HG02798 (cell line): Measurements from ENCODE around the gene MCC.

Experiments
- ATAC-seq: cut with Tn5 transposase; IDR thresholded peaks from one replicate; pipeline ENCODE4 v1.9.1; 2021; ENCODE audit warnings: mild to moderate bottlenecking; ENCODE audit not compliant: unreplicated experiment, poor library complexity

MCC gene

DNA sequence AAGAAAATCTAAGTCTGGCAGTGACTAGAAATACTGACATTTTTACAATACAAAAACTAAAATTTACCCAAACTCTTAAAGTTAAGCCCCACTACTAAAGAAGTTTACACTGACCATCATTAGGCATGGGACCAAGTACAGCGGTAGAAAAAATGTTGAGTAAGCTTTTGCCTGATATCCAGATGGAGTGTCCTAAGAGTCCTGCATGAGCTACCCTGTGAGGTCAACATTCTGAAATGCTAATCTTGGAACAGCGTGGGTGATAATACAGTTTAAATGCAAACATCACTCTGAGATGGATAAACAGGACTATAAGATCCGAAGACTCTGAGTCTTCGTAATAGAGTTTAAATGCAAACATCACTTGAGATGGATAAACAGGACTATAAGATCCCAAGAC is 322.0 kb downstream of the MCC start:
- no peak for ATAC-seq

DNA sequence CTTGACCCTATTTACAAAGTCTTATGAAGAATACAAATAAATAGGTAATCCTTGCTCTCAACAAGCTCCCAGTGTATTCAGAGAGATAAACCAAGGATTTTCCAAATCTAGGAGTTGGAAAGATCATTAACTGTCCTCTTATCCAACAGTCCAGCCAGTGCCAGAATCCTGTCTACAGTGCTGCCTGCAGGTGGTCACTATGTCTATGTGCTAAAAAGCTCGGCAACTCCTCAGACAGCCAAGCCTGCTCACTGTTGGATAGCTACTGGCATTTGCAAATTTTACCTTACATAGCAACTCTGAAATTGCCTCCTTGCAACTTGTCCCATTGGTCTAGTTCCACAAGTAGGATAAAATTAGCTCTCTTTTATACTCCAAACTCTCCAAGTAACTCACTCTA is 324.2 kb downstream of the MCC start:
- no peak for ATAC-seq

DNA sequence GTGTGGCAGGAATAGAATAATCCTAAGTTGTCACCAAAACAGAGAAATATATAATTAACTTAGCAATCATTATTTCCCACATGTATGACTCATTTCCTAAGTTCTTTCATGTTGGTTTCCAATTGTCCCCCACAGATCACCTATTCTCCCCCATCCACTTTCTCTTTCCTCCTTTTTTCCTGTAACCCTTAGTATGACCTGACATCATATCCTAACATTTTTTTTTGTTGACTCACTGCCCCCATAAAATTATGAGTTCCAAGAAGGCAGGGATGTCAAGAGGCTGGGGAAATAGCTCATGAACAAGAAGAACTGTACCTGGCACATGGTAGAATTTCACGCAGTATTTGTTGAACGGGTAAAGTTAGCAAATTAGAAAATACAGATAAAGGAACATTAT is 324.9 kb downstream of the MCC start:
- no peak for ATAC-seq

DNA sequence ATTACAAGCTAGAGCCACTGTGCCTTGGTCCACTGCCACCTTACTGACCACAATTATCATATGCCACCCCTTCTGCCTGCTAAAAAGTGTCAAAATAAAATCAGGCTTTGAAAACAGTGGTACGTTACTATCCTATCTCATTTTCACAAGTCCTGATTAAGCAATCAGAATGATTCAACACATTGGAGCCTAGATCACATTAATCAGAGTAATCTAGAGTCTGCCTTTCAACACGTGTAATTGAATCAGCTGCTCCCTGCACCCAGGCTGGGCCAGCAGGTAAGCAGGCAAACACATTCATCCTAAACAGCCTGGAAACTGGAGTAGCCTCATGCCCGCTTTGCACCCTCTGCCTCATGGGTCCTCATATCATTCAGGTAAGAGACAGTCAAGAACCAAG is 325.5 kb downstream of the MCC start:
- no peak for ATAC-seq

DNA sequence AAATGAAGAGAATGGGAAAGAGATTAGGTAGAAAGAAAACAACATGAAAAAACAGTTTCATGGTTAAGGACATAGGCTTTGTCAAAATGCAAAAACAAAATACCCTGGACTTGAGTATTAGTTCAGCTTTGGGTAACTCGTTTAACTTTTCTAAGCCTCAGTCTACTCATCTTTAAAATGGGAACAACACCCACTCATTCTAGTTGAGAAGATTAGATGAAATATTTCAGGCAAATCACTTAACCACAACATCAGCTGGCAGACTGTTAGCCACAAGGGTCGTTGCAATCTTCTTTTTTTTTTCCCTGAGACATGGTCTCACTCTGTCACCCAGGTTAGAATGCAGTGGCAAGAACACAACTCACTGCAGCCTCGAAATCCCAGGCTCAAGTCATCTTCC is 326.0 kb downstream of the MCC start:
- no peak for ATAC-seq

DNA sequence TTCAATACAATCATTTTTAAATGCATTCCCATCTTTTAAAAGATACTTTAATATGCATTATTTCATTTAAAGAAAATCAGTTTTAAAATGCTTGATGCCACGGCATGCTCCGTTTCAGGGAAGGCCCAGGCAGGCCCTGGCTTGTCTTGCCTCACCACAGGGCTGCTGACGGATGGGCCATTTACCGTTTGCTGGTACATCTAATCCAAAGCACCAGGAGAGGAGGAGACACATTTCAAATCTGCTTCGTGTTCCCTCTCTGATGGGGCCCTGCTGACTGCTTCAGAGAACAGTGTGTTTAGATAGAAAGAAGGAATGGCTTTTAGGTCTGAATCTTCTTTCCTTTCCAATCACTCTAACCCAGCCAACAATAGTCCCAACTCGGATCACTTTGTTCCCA is 326.4 kb downstream of the MCC start:
- no peak for ATAC-seq

DNA sequence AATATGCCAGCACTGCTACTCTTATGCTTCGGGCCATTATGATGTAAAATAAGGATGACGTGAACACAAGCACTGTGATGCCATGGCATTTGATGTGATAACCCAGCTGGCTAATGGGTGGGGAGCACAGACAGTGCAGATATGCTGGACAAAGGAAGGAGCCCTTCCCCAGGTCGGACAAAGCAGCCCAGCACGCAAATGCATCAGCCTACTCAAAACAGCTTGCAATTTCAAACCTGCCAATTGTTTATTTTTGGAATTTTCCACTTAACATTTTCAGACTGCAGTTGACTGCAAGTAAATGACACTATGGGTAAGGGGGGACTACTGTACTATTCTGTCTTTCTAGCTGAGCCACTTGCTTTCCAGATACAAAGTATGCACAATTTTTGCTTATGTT is 330.4 kb downstream of the MCC start:
- ATAC-seq: no peak

DNA sequence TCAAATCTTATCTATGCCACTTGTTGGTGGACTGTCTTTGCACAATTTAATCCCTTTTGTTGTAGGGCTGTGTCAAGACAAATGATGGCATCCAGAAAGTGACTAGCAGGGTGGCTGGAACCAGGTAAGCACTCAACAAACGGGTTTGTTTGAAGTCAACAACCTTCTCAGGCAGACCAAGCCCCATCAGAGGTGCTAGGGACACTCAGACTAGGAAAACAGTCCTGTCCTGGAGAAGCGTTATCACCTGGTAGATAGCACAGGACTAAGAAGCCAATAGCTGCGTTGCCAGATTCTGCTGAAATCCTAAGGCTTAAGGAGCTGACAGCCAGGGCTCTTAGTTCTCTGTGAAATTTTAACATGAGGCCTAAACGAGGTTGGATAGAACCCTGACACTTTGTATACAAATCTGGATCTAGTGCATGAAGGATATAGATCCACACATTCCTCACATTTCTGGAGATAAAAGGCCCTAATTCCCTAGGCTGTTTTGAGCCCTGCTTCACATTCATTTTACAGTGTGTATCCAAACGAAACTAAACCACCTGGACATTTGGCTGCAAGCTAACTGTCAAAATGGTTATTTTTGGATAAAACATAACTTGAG is 331.9 kb downstream of the MCC start:
- no peak for ATAC-seq

DNA sequence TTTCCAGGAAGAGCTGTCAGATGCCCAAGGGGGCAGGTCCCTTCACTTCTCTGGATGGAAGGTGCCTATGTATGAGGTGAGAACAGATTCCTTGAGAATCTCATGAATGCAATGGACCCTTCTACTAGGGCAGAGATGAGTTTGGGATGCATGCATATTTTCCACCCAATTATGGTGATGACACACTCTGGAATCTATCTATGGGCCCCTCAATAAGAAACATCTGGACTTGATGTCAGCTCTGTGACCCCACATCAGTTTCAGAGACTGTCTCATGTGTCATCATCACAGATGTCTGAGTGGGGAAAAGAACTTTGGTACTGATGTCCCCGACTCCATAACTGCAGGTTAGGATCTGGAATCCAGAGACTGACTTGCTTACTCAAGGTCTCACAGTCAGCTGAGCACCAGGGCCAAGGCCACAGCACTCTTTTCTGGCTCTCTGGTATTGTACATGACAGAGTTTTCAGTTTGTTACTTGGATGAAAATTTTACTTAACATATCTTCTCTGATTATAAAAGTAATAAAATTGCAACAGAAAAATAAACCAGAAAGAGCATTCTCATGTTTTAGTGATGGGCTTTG is 334.6 kb downstream of the MCC start:
- ATAC-seq: no peak

DNA sequence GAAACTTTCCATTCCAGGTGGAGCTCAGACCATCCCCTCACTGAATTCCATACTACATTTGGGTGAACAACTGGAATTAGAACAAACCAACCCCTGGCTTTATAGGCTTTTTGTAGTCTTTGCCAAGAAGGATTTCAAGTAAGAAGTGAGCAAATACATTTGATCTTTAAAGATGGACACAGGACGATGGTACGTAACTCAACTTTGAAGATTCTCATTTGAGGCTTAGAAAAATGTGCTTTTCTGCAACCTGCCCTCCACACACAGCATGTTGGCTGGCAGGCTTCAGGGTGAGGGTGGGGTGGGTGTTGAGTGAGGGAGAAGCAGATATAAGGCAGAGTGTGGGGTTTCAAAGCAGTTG is 335.9 kb downstream of the MCC start:
- ATAC-seq: no peak

DNA sequence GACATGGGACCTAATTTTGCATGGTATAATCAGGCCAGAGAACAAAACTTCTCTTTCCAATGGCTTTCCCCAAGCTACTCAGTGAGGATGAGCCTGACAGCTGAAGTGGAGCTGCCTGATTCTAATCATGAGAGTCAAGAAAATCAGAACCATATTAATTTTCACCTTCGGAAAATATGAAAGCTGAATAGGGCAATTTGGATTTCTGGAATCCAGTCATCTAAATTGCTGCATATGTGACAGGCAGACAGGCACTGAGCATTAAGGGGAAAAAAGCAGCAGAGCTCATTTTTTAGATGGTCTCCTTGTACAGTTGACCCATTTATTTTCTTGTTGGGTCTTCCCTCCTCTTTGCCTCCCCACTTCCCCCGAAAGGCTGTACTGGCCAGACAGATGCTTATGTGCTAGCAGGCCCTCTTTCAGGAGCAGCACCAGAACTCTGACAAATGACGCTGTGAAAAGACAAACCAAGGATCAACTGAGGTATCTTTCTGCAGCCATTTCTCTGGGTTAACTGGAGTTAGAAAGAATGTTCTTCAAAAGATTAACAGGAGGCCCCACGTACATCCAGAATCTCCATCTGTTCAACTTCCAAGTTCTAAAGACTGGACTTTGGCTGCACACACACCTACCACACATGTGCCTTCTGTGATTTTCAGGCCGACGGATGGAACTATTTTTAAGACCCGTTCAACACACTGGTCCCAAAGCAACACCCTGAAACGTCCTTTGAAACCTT is 336.4 kb downstream of the MCC start:
- no peak for ATAC-seq

DNA sequence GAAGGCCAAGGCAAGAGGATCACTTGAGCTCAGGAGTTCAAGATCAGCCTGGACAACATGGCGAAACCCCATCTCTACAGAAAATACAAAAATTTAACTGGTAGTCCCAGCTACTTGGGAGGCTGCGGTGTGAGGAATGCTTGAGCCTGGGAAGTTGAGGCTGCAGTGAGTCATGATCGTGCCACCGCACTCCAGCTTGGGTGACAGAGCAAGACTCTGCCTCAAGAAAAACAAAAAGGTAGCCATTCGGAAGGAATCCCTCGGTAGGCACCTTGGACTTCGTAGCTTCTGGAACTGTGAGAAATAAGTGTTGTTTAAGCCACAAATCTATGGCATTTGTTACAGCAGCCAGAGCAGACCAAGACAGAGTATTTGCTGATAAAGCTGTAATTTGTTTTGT is 337.4 kb downstream of the MCC start:
- ATAC-seq: no peak

DNA sequence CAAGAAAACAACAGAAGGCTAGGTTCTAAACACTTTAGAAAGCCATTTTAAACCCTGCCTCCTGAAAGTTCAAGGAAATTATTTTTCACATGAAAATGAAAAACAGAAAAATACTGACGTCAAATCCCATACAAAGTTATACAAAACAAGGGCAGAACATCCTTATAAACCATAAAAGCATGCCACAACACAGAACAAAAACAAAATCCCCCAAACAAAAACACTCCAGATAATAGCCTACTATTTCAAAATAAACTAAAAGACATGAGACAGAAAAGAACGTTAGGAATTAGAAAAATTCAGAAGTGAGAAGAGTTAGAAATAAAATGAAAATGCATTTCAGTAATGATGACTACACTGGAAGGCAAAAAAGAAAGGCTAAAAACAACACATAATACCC is 338.0 kb downstream of the MCC start:
- ATAC-seq: no peak

DNA sequence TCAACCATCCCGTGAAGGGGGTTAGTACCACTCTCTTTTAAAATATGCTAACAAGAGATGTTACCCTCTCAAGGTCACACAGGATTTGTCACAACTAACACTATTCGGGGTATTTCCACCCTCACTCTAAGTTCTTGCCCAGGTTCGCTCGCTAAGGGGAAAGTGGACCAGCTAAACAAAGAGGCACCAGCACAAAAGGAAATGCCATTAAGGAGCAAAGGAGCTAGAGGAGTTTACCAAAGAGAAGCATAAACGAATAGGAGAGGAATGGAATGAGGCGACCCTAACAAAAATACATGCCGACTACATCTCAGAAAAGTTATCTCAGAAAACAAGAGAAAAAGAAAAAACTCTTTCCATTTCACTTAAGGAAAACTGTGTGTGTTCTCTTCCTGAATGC is 340.7 kb downstream of the MCC start:
- no peak for ATAC-seq

DNA sequence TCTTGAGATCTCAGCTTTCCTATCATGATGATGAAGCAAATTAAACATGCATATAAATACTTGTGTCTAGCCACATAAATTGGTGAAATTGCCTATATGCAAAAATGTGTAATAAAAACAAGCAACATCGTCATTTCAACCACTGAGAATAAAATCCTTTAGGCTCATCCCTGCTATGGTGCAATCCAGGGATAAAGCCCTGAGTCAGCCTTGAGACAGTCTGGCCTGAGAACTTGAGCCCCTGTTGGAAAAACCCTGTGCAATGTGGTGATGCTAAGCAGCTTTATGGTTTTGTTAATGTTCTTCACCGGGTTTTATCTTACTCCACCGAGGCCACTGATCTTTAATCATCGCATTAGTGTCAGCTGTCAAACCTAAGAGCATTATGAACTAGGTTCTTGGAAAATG is 341.1 kb downstream of the MCC start:
- no peak for ATAC-seq

DNA sequence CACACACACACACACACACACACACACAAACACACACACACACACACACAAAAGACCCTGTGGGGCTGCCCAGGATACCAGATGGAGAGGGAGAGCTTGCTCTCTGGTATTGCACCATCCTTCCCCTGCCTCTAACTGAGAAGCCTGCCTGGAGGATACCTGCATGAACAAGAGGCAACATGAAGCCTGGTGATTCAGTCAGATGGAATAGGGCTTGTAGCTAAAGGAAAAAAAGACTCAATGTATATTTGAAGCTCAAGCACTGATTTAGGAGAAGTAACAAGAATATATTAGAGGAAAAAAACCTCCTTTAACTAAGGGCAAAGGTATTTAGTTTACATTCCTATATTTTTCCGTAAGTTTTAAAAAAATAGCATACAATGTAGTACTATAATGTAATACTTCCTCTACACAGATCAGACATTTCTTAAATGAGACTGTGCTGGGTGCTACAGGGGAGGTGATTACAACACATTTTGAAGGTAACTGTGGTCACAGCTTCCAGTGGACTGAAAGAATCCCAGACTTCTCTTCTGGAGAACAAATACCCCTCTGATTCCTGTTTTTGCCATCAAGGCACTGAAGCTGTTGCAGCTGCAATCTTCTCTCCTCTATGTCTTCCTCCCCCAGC is 342.4 kb downstream of the MCC start:
- ATAC-seq: no peak

DNA sequence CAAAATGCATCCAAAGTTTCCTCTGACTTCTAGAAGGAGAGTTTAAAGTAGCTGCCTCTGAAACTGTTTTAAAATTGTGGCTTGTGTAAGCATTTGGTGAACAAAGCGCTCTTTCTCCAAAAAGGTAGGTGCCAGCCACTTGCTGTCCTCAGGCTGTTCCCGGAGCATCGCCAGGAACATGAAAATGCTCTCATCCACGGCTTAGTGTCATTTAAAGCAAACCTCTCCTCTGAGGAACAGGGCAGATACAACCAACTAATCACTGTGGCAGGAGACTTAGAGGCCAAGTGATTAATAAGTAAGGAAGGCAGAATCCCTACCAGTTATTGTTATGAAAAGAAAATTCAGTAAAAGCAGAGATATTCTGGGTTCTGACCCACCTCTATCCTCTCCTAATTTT is 346.1 kb downstream of the MCC start:
- no peak for ATAC-seq

DNA sequence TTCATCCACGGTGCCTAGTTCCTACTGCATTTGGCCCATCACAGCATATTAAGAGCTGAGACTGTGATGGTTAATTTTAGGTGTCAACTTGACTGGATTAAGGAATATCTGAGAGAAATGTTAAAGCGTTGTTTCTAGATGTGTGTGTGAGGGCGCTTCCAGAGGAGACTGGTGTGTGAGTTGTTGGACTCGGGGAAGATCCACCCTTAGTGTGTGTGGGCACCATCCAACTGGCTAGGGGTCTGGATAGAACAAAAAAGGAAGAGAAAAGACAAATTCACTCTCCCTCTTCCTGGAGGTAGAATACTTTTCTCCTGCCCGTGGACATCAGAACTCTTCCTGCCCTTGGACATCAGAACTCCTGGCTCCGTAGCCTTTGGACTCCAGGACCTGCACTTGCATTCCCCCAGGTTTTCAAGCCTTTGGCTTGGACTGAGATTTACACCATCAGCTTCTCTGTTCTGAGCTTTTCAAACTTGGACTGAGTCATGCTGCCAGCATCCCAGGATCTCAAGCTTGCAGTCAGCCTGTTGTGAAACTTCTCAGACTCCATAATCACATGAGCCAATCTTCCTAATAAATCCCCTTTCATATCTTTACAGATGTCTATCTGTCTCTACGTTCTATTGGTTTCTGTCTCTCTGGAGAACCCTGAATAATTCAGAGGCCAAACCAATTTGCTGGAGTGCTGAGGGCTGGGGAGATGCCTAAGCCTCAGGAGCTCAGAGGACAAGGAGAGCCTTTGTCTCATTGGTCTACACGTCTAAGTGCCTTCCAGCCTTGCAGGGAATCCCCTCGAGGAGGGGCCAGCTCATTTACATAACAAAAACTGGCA is 347.2 kb downstream of the MCC start:
- ATAC-seq: no peak

DNA sequence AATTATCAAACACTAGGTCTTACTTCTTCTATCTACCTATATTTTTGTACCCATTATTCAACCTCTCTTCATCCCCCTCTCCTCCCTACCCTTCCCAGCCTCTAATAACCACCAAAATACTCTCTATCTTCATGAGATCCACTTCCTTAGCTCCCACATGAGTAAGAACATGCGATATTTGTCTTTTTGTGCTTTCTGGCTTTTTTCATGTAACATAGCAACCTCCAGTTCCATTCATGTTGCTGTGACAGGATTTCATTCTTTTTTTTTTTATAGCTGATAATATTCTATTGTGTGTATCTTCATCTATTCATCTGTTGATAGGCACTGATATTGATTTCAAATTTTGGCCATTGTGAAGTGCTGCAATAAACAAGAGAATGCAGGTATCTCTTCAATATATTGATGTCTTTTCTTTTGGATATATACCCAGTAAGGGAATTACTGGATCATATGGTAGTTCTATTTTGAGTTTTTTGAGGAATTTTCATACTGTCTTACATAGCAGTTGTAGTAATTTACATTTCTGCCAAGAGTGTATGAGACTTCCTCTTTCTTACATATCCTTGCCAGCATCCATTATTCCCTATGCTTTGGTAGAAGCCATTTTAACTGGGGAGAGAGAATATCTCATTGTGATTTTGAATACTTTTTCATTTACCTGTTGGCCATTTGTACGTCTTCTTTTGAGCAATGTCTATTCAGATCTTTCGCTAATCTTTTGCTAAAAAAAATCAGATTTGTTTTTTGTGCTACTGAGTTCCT is 354.9 kb downstream of the MCC start:
- no peak for ATAC-seq

DNA sequence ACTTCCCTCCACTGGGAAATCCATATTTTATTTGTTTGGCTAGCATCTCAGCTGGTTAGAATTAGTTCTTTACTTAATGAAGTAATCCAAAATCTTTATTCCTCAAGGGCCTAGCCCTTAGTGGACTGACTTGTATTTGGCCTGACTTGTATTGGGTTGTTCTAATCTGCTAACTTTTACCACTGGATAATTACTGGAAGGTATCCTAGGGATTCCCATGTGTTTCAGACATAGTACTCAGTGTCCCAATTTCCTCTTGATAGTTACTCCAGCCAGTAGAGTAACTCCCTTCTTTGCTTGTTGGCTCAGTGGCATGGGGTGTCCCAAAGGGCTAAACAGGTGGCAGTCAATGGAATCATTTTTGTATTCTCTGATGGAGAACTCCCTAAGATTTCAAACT is 355.7 kb downstream of the MCC start:
- no peak for ATAC-seq
